A549 (cell line): ENCODE data around the gene DDX43.

Source experiments
- JUN ChIP-seq, 2 experiments: fragments of >200 bp; sonication (Bioruptor Twin); formaldehyde crosslinking; IDR thresholded peaks; 2 replicates in 1 of 2; 3 replicates in 1 of 2; pipeline ENCODE4 v1.6.1; 2016 to 2017
- NFE2L2 ChIP-seq: fragments of 150-350 bp; conservative IDR thresholded peaks from 2 replicates; pipeline ENCODE4 v1.6.1; 2014; ENCODE audit warnings: low read length
- POLR2A ChIP-seq: IDR thresholded peaks from 2 replicates; pipeline ENCODE4 v1.6.1; 2012; ENCODE audit warnings: mild to moderate bottlenecking, low read length
- SREBF2 ChIP-seq: fragments of 450-650 bp; IDR thresholded peaks from 2 replicates; pipeline ENCODE4 v1.6.1; 2014; ENCODE audit warnings: mild to moderate bottlenecking, moderate library complexity
- ZNF302 ChIP-seq: fragments of 250-450 bp; sonication (Bioruptor Pico); IDR thresholded peaks from 2 replicates; pipeline ENCODE4 v1.9.0; 2021; ENCODE audit warnings: inconsistent platforms, mild to moderate bottlenecking, moderate library complexity
- TF ChIP-seq, protein P1 (sequence below): IDR thresholded peaks from 2 replicates; pipeline ENCODE4 v1.6.1; 2012
- TF ChIP-seq, protein P2 (sequence below): fragments of 450-650 bp; IDR thresholded peaks from 2 replicates; pipeline ENCODE4 v1.6.1; 2014; ENCODE audit warnings: antibody characterized with exemption
- TF ChIP-seq, protein P3 (sequence below): fragments of >200 bp; sonication (Bioruptor Twin); formaldehyde crosslinking; IDR thresholded peaks from 3 replicates; pipeline ENCODE4 v1.5.1; 2016
- TF ChIP-seq, protein P4 (sequence below): fragments of 250-450 bp; sonication (Bioruptor Pico); IDR thresholded peaks from 2 replicates; pipeline ENCODE4 v1.5.0; 2021; ENCODE audit warnings: mild to moderate bottlenecking, moderate library complexity, borderline replicate concordance

DNA sequence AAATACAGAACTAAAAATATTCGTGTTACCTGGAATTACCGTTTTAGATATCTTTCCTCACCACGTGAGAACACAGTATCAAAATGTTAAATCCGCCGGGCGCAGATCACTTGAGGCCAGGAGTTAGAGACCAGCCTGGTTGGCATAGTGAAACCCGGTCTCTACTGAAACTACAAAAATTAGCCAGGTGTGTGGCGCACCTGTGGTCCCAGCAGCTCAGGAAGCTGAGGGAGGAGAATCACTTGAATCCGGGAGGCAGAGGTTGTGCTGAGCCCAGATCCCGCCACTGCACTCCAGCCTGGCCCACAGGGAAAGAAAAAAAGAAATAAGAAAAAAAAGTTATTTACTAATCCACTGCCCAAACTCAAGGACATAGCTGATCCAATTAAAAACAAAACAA lies 4.8 kb upstream of the DDX43 start:
- TF ChIP-seq, protein P1, sequence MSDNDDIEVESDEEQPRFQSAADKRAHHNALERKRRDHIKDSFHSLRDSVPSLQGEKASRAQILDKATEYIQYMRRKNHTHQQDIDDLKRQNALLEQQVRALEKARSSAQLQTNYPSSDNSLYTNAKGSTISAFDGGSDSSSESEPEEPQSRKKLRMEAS, result no peak
- TF ChIP-seq NFE2L2 (no peak), JUN (IDR thresholded peaks at IDR 0.05) (no peak), POLR2A (no peak), ZNF302 (CRISPR knock-in tag) (no peak), SREBF2 (no peak)
- TF ChIP-seq, protein P2, sequence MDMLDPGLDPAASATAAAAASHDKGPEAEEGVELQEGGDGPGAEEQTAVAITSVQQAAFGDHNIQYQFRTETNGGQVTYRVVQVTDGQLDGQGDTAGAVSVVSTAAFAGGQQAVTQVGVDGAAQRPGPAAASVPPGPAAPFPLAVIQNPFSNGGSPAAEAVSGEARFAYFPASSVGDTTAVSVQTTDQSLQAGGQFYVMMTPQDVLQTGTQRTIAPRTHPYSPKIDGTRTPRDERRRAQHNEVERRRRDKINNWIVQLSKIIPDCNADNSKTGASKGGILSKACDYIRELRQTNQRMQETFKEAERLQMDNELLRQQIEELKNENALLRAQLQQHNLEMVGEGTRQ, result no peak
- TF ChIP-seq, protein P3, sequence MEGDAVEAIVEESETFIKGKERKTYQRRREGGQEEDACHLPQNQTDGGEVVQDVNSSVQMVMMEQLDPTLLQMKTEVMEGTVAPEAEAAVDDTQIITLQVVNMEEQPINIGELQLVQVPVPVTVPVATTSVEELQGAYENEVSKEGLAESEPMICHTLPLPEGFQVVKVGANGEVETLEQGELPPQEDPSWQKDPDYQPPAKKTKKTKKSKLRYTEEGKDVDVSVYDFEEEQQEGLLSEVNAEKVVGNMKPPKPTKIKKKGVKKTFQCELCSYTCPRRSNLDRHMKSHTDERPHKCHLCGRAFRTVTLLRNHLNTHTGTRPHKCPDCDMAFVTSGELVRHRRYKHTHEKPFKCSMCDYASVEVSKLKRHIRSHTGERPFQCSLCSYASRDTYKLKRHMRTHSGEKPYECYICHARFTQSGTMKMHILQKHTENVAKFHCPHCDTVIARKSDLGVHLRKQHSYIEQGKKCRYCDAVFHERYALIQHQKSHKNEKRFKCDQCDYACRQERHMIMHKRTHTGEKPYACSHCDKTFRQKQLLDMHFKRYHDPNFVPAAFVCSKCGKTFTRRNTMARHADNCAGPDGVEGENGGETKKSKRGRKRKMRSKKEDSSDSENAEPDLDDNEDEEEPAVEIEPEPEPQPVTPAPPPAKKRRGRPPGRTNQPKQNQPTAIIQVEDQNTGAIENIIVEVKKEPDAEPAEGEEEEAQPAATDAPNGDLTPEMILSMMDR, result no peak
- TF ChIP-seq, protein P4, sequence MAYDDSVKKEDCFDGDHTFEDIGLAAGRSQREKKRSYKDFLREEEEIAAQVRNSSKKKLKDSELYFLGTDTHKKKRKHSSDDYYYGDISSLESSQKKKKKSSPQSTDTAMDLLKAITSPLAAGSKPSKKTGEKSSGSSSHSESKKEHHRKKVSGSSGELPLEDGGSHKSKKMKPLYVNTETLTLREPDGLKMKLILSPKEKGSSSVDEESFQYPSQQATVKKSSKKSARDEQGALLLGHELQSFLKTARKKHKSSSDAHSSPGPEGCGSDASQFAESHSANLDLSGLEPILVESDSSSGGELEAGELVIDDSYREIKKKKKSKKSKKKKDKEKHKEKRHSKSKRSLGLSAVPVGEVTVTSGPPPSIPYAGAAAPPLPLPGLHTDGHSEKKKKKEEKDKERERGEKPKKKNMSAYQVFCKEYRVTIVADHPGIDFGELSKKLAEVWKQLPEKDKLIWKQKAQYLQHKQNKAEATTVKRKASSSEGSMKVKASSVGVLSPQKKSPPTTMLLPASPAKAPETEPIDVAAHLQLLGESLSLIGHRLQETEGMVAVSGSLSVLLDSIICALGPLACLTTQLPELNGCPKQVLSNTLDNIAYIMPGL (CRISPR knock-in tag), result no peak
